Neural cell (in vitro differentiated cells): ENCODE results near the gene BCL2L14. TPM values are rescaled to one million over a fixed set of nuclear protein-coding genes. Genes with fewer than 3 reads are reported as not detected.

ENCODE experiments used
- H2AFZ ChIP-seq: fragments of 200-600, 300-800 bp; sonication (generic), shearing (Covaris generic); 2 replicates; pipeline ENCODE4 v1.6.0; 2014; ENCODE audit warnings: low read depth, mild to moderate bottlenecking, antibody characterized with exemption, low read length, moderate library complexity
- H3F3A ChIP-seq: fragments of 200-600 bp; shearing (Covaris generic); 2 replicates; pipeline ENCODE4 v1.6.1; 2016; ENCODE audit warnings: mild to moderate bottlenecking, moderate library complexity, mixed read lengths, antibody characterized with exemption, low read length; ENCODE audit not compliant: insufficient read depth, poor library complexity, severe bottlenecking
- H3K27ac ChIP-seq: fragments of 200-600, 300-800 bp; sonication (generic), shearing (Covaris generic); 2 replicates; pipeline ENCODE4 v1.5.1; 2014; ENCODE audit warnings: mild to moderate bottlenecking, low read length, moderate library complexity
- H3K27me3 ChIP-seq: fragments of 300-800, 200-600 bp; sonication (generic), shearing (Covaris generic); 2 replicates; pipeline ENCODE4 v1.6.0; 2014; ENCODE audit warnings: mild to moderate bottlenecking, low read depth, low read length, moderate library complexity; ENCODE audit not compliant: insufficient read depth
- H3K36me3 ChIP-seq: fragments of 300-800, 200-600 bp; sonication (generic), shearing (Covaris generic); 2 replicates; pipeline ENCODE4 v1.5.1; 2014; ENCODE audit warnings: mild to moderate bottlenecking, antibody characterized with exemption, low read length, moderate library complexity; ENCODE audit not compliant: insufficient read depth
- H3K4me2 ChIP-seq: fragments of 300-800, 200-600 bp; sonication (generic), shearing (Covaris generic); 2 replicates; pipeline ENCODE4 v1.6.0; 2014; ENCODE audit warnings: mild to moderate bottlenecking, low read length
- H3K4me3 ChIP-seq: fragments of 300-800, 200-600 bp; sonication (generic), shearing (Covaris generic); 2 replicates; pipeline ENCODE4 v1.5.1; 2014; ENCODE audit warnings: mild to moderate bottlenecking, low read length, moderate library complexity
- H3K79me2 ChIP-seq: fragments of 200-600 bp; shearing (Covaris generic); replicated peaks from 2 replicates; pipeline ENCODE4 v1.6.0; 2014; ENCODE audit warnings: mild to moderate bottlenecking, low read length, moderate library complexity; ENCODE audit not compliant: insufficient read depth
- H3K9ac ChIP-seq: fragments of 300-800, 200-600 bp; sonication (generic), shearing (Covaris generic); 2 replicates; pipeline ENCODE4 v1.6.1; 2016; ENCODE audit warnings: mild to moderate bottlenecking, low read length, mixed read lengths
- H3K9me2 ChIP-seq: fragments of 200-600 bp; shearing (Covaris generic); 2 replicates; pipeline ENCODE4 v1.6.1; 2016; ENCODE audit warnings: mild to moderate bottlenecking, low read length, mixed read lengths; ENCODE audit not compliant: insufficient read depth
- H3K9me3 ChIP-seq: fragments of 200-600, 300-800 bp; sonication (generic), shearing (Covaris generic); 2 replicates; pipeline ENCODE4 v1.6.1; 2016; ENCODE audit warnings: mild to moderate bottlenecking, mixed run types, low read length, moderate library complexity, mixed read lengths
- H4K20me1 ChIP-seq: fragments of 200-600 bp; shearing (Covaris generic); 2 replicates; pipeline ENCODE4 v1.6.1; 2016; ENCODE audit warnings: mild to moderate bottlenecking, mixed run types; ENCODE audit not compliant: insufficient read depth
- CTCF ChIP-seq: fragments of 450-650 bp; IDR thresholded peaks from 2 replicates; pipeline ENCODE4 v1.5.1; 2014; ENCODE audit warnings: antibody characterized with exemption, mild to moderate bottlenecking, moderate library complexity; ENCODE audit not compliant: poor library complexity, severe bottlenecking
- EP300 ChIP-seq: fragments of 450-650 bp; conservative IDR thresholded peaks from 2 replicates; pipeline ENCODE4 v1.6.1; 2014; ENCODE audit warnings: antibody characterized with exemption, mild to moderate bottlenecking, moderate library complexity; ENCODE audit not compliant: poor library complexity, severe bottlenecking
- EZH2 ChIP-seq: fragments of 200-600, 300-800 bp; shearing (Covaris generic), sonication (generic); IDR thresholded peaks from 2 replicates; pipeline ENCODE4 v1.6.1; 2014; ENCODE audit warnings: antibody characterized with exemption, low read length, borderline replicate concordance, mild to moderate bottlenecking; ENCODE audit not compliant: insufficient read depth, poor library complexity, severe bottlenecking
- MXI1 ChIP-seq: fragments of 450-650 bp; conservative IDR thresholded peaks from 2 replicates; pipeline ENCODE4 v1.6.1; 2014; ENCODE audit warnings: antibody characterized with exemption, mild to moderate bottlenecking; ENCODE audit not compliant: poor library complexity, severe bottlenecking
- POLR2AphosphoS5 ChIP-seq: IDR thresholded peaks from 2 replicates; pipeline ENCODE4 v1.6.1; 2012
- RAD21 ChIP-seq: fragments of 450-650 bp; conservative IDR thresholded peaks from 2 replicates; pipeline ENCODE4 v1.6.1; 2014; ENCODE audit warnings: antibody characterized with exemption, mild to moderate bottlenecking, moderate library complexity
- REST ChIP-seq: IDR thresholded peaks from 2 replicates; pipeline ENCODE4 v1.6.1; 2012; ENCODE audit warnings: borderline replicate concordance
- SMC3 ChIP-seq: fragments of 450-650 bp; conservative IDR thresholded peaks from 2 replicates; pipeline ENCODE4 v1.6.1; 2014; ENCODE audit warnings: antibody characterized with exemption, mild to moderate bottlenecking, moderate library complexity; ENCODE audit not compliant: poor library complexity
- TAF1 ChIP-seq: IDR thresholded peaks from 2 replicates; pipeline ENCODE4 v1.6.1; 2012; ENCODE audit warnings: low read depth
- polyA plus RNA-seq: library from polyadenylated mRNA; depleted of rRNA; stranded (reverse); fragments of >200 nt; gene quantifications from 2 replicates; pipeline ENCODE4 v1.2.3, GENCODE V29; 2014

The BCL2L14 gene
- polyA plus RNA-seq, 1 donor from 2014 or later: not detected

GRCh38 chr12:12123036-12123604 is 52.4 kb downstream of the BCL2L14 start:
- Histone ChIP-seq H3K27ac (no peak overlapping the region), H3K9ac (no peak overlapping the region), H3K36me3 (peaks cover 9% of the 10 kb centered on the region), H3K4me2 (no peak overlapping the region), H3K4me3 (no peak overlapping the region), H2AFZ (no peak overlapping the region), H3K9me2 (no peaks in the 10 kb centered on the region), H3F3A (no peaks in the 10 kb centered on the region), H4K20me1 (no peaks in the 10 kb centered on the region), H3K27me3 (no peaks in the 10 kb centered on the region), H3K79me2 (peaks cover 3% of the 10 kb centered on the region), H3K9me3 (no peaks in the 10 kb centered on the region)
- TF ChIP-seq REST (no peak), RAD21 (no peak), SMC3 (no peak), TAF1 (no peak), CTCF (no peak)

GRCh38 chr12:12126551-12126950 is 55.8 kb downstream of the BCL2L14 start:
- Histone ChIP-seq H3K36me3 (peaks cover 13% of the 10 kb centered on the region), H3K9me3 (no peaks in the 10 kb centered on the region), H3K9me2 (no peaks in the 10 kb centered on the region), H3F3A (no peaks in the 10 kb centered on the region), H4K20me1 (no peaks in the 10 kb centered on the region), H2AFZ (no peak overlapping the region), H3K27ac (no peak overlapping the region), H3K4me3 (no peak overlapping the region), H3K9ac (no peak overlapping the region), H3K79me2 (no peaks in the 10 kb centered on the region), H3K4me2 (no peak overlapping the region), H3K27me3 (no peaks in the 10 kb centered on the region)
- TF ChIP-seq REST (no peak), MXI1 (no peak), EP300 (no peak), EZH2 (no peak), POLR2AphosphoS5 (no peak), SMC3 (no peak), TAF1 (no peak), RAD21 (no peak)
